Measurements from ENCODE around the gene DLGAP1. TPM values are rescaled to one million over a fixed set of nuclear protein-coding genes. Genes with fewer than 3 reads are reported as not detected.

Gene DLGAP1
- total and polyA plus RNA-seq, 10 donors = 0.11 to 6.0 (median 2.1) TPM

DNA sequence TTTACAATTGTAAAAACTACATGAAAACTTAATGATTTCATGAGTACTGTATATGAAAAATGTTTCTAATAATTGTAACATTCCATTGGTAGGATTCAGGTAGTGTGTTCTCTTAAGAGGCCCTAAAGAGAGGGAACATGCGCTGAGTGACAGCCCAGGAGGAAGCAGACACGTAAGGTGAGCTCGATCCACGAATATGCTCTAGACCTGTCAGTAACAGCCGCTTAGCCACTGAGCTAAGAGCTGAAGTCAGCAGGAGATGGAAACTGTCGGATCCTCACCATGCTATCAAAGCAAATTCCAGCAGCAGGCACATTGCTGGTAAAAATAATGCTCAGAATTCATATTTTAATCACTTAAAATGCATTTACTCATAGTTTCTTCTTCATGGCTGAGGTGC, 658.7 kb downstream of the DLGAP1 start:
- Histone ChIP-seq H3K9me3 (no peaks in the 10 kb centered on the region), H3K36me3 (no peaks in the 10 kb centered on the region), H3K4me1 (no peaks in the 10 kb centered on the region), H3K27me3 (replicated peaks in 1 of 7) (peaks cover 0 to 7% (median 0%) of the 10 kb centered on the region in 7 donors), H3K27ac (no peak overlapping the region), H3K4me3 (no peak overlapping the region)
- no peak for DNase-seq
- intact Hi-C loops (cut with DNase I; ENCODE audit: low total_unique reads) = no loop called here
- WGBS, 5 donors = 85 to 95% (median 88%) methylated on average over 6 of the region's 6 CpGs
- TF ChIP-seq POLR2AphosphoS5 (IDR thresholded peaks at IDR 0.05) = no peak

- intact Hi-C loops (cut with DNase I; ENCODE audit: low total_unique reads) = no loop called here
- WGBS, 5 donors = 25 to 41% (median 28%) methylated on average over 9 of the region's 9 CpGs
- TF ChIP-seq, protein P1, sequence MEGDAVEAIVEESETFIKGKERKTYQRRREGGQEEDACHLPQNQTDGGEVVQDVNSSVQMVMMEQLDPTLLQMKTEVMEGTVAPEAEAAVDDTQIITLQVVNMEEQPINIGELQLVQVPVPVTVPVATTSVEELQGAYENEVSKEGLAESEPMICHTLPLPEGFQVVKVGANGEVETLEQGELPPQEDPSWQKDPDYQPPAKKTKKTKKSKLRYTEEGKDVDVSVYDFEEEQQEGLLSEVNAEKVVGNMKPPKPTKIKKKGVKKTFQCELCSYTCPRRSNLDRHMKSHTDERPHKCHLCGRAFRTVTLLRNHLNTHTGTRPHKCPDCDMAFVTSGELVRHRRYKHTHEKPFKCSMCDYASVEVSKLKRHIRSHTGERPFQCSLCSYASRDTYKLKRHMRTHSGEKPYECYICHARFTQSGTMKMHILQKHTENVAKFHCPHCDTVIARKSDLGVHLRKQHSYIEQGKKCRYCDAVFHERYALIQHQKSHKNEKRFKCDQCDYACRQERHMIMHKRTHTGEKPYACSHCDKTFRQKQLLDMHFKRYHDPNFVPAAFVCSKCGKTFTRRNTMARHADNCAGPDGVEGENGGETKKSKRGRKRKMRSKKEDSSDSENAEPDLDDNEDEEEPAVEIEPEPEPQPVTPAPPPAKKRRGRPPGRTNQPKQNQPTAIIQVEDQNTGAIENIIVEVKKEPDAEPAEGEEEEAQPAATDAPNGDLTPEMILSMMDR (IDR thresholded peaks at IDR 0.05 in 8 of 11, conservative IDR thresholded peaks at IDR 0.05 in 3 of 11) = no peak
- TF ChIP-seq POLR2A (IDR thresholded peaks at IDR 0.05) = no peak
- TF ChIP-seq POLR2AphosphoS5 (IDR thresholded peaks at IDR 0.05) = no peak
Measured at GRCh38 chr18:3794537-3795348, 660.4 kb downstream of the DLGAP1 start.

GRCh38 chr18:3793545-3793944, 661.6 kb downstream of the DLGAP1 start:
- no peak overlapping the region for H3K27ac ChIP-seq
- no peak for DNase-seq
- H3K4me3 ChIP-seq = no peak overlapping the region
- H3K4me1 ChIP-seq = no peaks in the 10 kb centered on the region
- intact Hi-C loops (cut with DNase I; ENCODE audit: low total_unique reads) = no loop called here
- TF ChIP-seq POLR2A (IDR thresholded peaks at IDR 0.05) (no peak), POLR2AphosphoS5 (IDR thresholded peaks at IDR 0.05) (no peak)
- TF ChIP-seq, protein P1 (IDR thresholded peaks at IDR 0.05 in 8 of 11, conservative IDR thresholded peaks at IDR 0.05 in 3 of 11) = no peak
- 74 to 94% (median 84%) methylated on average over 6 of the region's 6 CpGs for WGBS, 5 donors
- peaks cover 0 to 14% (median 0%) of the 10 kb centered on the region in 7 donors for H3K27me3 ChIP-seq (replicated peaks in 1 of 7)
- no peaks in the 10 kb centered on the region for H3K36me3 ChIP-seq
- H3K9me3 ChIP-seq = no peaks in the 10 kb centered on the region

More at GRCh38 chr18:3794537-3795348, 660.4 kb downstream of the DLGAP1 start:
- no peak for DNase-seq
- Histone ChIP-seq H3K9me3 (no peaks in the 10 kb centered on the region), H3K27me3 (replicated peaks in 1 of 7) (peaks cover 0 to 14% (median 0%) of the 10 kb centered on the region in 7 donors), H3K4me3 (no peak overlapping the region), H3K27ac (no peak overlapping the region), H3K36me3 (no peaks in the 10 kb centered on the region), H3K4me1 (no peaks in the 10 kb centered on the region)

DNA sequence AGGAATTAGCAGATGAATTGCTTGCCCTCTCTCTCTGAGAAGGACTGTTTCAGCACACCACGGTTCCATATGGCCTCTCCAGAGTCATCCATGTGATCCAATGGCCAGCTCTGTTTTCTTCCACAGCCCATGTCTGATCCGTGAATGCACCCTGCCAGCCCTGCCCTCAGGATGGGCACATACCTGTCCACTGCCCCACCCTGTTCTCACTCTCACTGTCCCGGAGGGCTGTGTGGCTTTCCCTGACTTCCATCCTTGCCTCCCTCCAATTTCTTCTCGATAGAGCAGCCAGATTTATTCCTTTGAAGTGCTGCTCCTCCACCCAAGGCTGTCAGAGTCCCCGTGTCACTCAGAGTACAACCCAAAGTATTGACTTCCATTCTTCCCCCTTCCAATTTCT, 662.0 kb downstream of the DLGAP1 start:
- no peak for DNase-seq
- TF ChIP-seq, protein P1 (IDR thresholded peaks at IDR 0.05 in 8 of 11, conservative IDR thresholded peaks at IDR 0.05 in 3 of 11) = no peak
- TF ChIP-seq POLR2AphosphoS5 (IDR thresholded peaks at IDR 0.05) (no peak), POLR2A (IDR thresholded peaks at IDR 0.05) (no peak)
- H3K4me1 ChIP-seq = no peaks in the 10 kb centered on the region
- WGBS, 5 donors = 80 to 94% (median 83%) methylated on average over 5 of the region's 5 CpGs
- H3K4me3 ChIP-seq = no peak overlapping the region
- peaks cover 0 to 14% (median 0%) of the 10 kb centered on the region in 7 donors for H3K27me3 ChIP-seq (replicated peaks in 1 of 7)
- no peaks in the 10 kb centered on the region for H3K9me3 ChIP-seq
- H3K36me3 ChIP-seq = no peaks in the 10 kb centered on the region
- H3K27ac ChIP-seq = no peak overlapping the region
- intact Hi-C loops (cut with DNase I; ENCODE audit: low total_unique reads) = no loop called here

All from spleen (tissue), 11 donors.